Measurements from ENCODE around the gene MCM8.

Gene MCM8

GRCh38 chr20:5950271-5951031, at the start of gene MCM8, which contains the start of gene TRMT6:
MCM8 (plus strand) TSS chr20:5950652; CDS start chr20:5952016, 1,364 bp downstream.
TRMT6 (minus strand) TSS chr20:5950533; CDS start chr20:5950405, 128 bp downstream.
- DNase-seq, result peak; percentile 97

GRCh38 chr20:5900908-5901307, 49.5 kb upstream of the MCM8 start:
- no peak for DNase-seq

- DNase-seq, result no peak
Observed at GRCh38 chr20:5908981-5909380, 41.5 kb upstream of the MCM8 start.

- DNase-seq, result no peak
Observed at GRCh38 chr20:5910186-5910585, 40.3 kb upstream of the MCM8 start.

GRCh38 chr20:5913166-5913565, 37.3 kb upstream of the MCM8 start:
- DNase-seq, result peak; percentile 56

GRCh38 chr20:5914859-5915258, 35.6 kb upstream of the MCM8 start:
- no peak for DNase-seq

GRCh38 chr20:5918856-5919625, 31.4 kb upstream of the MCM8 start:
- DNase-seq, result peak; percentile 49

GRCh38 chr20:5919626-5920544, 30.6 kb upstream of the MCM8 start:
- peak; percentile 15 for DNase-seq

GRCh38 chr20:5920581-5920980, 29.9 kb upstream of the MCM8 start:
- DNase-seq, result no peak

- DNase-seq, result no peak
Observed at GRCh38 chr20:5923493-5923892, 27.0 kb upstream of the MCM8 start.

- DNase-seq, result no peak
Observed at GRCh38 chr20:5925551-5925950, 24.9 kb upstream of the MCM8 start.

- DNase-seq, result no peak
Observed at GRCh38 chr20:5927749-5928462, 22.5 kb upstream of the MCM8 start.

- no peak for DNase-seq
Observed at GRCh38 chr20:5928836-5929715, 21.4 kb upstream of the MCM8 start.

- no peak for DNase-seq
Observed at GRCh38 chr20:5931411-5931810, 19.0 kb upstream of the MCM8 start.

- DNase-seq, result no peak
Observed at GRCh38 chr20:5932796-5933195, 17.7 kb upstream of the MCM8 start.

GRCh38 chr20:5933802-5934436, 16.5 kb upstream of the MCM8 start:
- DNase-seq, result no peak

GRCh38 chr20:5935384-5935783, 15.1 kb upstream of the MCM8 start:
- no peak for DNase-seq

- no peak for DNase-seq
Observed at GRCh38 chr20:5936238-5936637, 14.2 kb upstream of the MCM8 start.

GRCh38 chr20:5938456-5939029, 11.9 kb upstream of the MCM8 start:
- DNase-seq, result no peak

GRCh38 chr20:5945963-5946362, 4.5 kb upstream of the MCM8 start:
- DNase-seq, result no peak
